WI38 (cell line): ENCODE results near the gene SRBD1.

ENCODE experiments used
- H3K4me3 ChIP-seq: 2 replicates; pipeline ENCODE4 v1.5.1; 2011; ENCODE audit warnings: low read depth, mild to moderate bottlenecking, control low read depth, low read length
- CTCF ChIP-seq: IDR thresholded peaks from 2 replicates; pipeline ENCODE4 v1.5.1; 2012; ENCODE audit warnings: low read depth, mild to moderate bottlenecking, control low read depth, low read length

Gene SRBD1

DNA sequence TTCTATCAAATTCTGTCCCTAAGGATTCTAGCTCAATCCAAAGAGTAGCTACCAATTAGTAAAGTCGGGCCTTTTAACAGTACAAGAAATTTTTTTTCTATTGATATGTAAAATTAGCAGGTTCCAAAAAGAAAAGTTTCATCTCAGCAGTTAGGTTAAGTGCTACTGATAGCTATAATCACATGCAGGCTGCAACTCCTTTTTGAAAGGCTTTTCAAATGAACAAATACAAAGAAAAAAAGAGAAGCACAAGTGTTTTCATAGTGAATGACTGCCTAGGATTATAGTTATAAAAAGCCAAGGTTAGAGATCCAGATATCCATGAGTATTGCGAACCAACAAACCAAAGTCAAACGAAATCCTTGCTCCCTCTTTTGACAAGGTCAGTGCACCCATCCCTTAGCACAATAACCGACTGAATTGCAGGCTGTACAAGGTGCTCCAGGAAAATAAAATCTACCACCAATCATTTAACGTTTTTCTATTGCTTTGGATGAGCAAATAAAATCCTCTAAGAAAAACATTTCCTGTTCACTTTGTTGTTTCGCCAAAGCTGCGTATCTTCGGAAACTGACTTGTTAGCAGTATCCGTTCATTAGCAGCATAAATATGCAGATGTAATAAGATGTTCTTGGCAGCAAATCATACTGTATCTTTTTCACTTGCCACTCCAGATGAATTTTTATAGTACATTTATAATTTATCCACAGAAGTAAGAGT is 100.2 kb downstream of the SRBD1 start:
- no peak for TF ChIP-seq CTCF
- H3K4me3 ChIP-seq: no peak overlapping the region

- H3K4me3 ChIP-seq: no peak overlapping the region
- TF ChIP-seq CTCF: no peak
These were observed 104.3 kb downstream of the SRBD1 start for GRCh38 chr2:45506756-45507155.

DNA sequence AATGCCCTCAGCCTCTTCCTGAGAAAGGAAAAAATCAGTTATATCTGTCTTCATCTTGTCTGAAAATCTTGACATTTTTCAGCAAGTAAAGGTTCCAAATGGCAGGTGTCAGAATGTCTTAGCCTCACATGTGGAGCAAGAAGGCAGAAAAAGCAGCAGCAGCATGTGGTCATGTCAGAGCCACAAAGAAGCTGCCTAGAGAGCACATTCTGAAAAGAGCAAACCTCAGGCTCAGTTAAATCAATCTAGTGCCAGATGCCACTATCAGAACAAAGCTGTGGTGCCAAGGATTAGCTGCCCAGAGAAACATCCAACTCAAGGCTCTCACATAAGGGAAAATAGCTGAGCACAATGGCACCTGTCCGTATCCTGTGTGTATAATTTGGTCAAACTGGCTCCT is 105.9 kb downstream of the SRBD1 start:
- no peak overlapping the region for H3K4me3 ChIP-seq
- TF ChIP-seq CTCF: no peak

DNA sequence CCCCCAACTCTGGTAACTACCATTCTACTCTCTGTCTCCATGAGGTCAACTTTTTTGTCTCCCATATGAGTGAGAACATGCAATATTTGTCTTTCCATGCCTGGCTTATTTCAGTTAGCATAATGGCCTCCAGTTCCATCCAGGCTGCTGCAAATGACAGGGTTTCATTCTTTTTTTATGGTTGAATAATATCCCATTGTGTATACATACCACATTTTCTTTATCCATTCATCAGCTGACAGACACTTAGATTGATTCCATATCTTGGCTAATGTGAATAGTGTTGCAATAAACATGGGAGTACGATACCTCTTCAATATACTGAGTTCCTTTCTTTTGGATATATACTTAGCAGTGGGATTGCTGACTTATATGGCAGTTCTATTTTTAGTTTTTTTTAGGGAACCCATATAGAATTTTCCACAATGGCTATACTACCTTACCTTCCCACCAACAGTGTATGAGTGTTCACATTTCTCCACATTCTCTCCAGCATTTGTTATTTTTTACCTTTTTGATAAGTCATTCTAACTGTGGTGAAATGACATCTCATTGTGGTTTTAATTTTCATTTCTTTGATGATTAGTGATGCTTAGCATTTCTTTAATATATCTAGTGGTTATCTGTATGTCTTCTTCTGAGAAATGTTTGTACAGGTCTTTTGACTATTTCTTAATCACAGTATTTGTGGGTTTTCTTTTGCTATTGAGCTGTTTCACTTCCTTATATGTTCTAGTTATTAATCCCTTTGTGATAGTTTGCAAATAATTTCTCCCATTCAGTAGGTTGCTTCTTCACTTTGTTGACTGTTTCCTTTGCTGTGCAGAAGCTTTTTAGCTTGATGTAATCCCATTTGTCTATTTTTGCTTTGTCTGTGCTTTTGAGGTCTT is 112.2 kb downstream of the SRBD1 start:
- H3K4me3 ChIP-seq: no peak overlapping the region
- TF ChIP-seq CTCF: no peak

DNA sequence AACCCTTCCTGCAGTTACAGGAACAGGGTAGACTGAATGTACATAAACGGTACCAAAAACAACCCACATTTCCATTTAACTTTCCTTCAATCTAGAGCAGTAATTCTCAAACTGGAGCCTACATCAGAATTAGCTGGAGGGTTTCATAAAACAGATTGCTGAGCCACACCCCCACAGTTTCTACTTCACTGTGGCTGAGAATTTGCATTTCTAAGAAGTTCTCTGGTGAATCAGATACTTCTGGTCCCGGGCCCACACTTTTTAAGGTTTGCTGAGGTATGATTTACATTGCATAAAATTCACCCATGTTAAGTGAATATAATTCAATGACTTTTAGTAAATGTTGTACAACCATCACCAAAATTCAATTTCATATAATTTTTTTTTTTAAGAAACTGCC is 113.7 kb downstream of the SRBD1 start:
- H3K4me3 ChIP-seq: no peak overlapping the region
- TF ChIP-seq CTCF: no peak

DNA sequence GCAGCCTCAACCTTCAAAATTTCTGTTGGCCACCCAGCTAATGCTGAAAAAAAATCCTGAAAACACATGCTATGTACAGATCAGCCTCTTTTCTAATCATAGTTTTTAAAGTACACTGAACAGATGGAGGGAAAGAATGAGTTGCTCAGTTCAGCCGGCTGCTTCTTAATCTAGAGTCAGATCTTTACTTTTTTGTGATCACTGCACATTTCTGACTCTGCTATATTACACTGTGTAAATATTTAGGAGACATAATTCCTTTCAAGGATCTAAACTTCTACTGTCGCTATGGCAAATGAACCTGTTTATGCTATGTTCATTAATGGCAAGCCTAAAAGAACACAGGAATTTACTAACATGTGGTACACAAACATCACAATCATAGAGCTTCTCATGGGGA is 114.2 kb downstream of the SRBD1 start:
- no peak for TF ChIP-seq CTCF
- H3K4me3 ChIP-seq: no peak overlapping the region

DNA sequence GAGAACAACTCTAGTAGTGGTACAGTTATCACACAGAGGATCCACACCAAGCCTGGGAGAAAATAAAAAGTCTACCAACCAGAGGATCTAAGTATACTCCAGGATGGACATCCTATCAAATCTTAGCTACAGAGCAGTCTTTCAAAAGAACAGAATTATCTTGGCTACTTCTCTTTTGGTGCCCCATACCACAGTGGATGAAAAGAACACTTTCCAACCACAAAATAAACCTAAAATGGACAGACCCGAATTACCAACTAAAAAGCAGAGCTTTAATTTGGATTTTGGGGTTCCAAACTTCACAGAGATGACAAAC is 116.1 kb downstream of the SRBD1 start:
- no peak for TF ChIP-seq CTCF
- no peak overlapping the region for H3K4me3 ChIP-seq
